Ascending aorta (tissue), 2 donors: ENCODE measurements around the gene ANKRD42. TPM values are rescaled to one million over a fixed set of nuclear protein-coding genes. Genes with fewer than 3 reads are reported as not detected.

Experiments
- DNase-seq, 2 donors: peaks; one replicate each; pipeline ENCODE4 v3.0.0-alpha.2; 2019; ENCODE audit warnings: low spot score in 2 of 2
- H3K27ac ChIP-seq, 2 donors: fragments of 200-600 bp; sonication (generic); one replicate each; pipeline ENCODE4 v1.5.1; 2016 to 2017; ENCODE audit warnings: mild to moderate bottlenecking in 1 of 2
- H3K27me3 ChIP-seq: fragments of 200-600 bp; sonication (generic); one replicate; pipeline ENCODE4 v1.5.1; 2017
- H3K36me3 ChIP-seq, 2 donors: fragments of 200-600 bp; sonication (generic); one replicate each; pipeline ENCODE4 v1.5.1; 2016
- H3K4me1 ChIP-seq, 2 donors: fragments of 200-600 bp; sonication (generic); one replicate each; pipeline ENCODE4 v1.5.1; 2016 to 2017; ENCODE audit warnings: mild to moderate bottlenecking in 1 of 2
- H3K4me3 ChIP-seq, 2 donors: fragments of 200-600 bp; sonication (generic); one replicate each; pipeline ENCODE4 v1.5.1; 2016 to 2017; ENCODE audit warnings: mild to moderate bottlenecking in 1 of 2
- H3K9me3 ChIP-seq, 2 donors: fragments of 200-600 bp; sonication (generic); one replicate each; pipeline ENCODE4 v1.5.1; 2016
- intact Hi-C: fragments of 100-400 bp; cut with DNase I; formaldehyde crosslinking; loops from one replicate; pipeline ENCODE4 v1.15.1; 2023
- total RNA-seq: library from RNA; depleted of rRNA; stranded (reverse); fragments of >200 nt; gene quantifications from one replicate; pipeline ENCODE4 v1.1.0, GENCODE V29; 2016
- TF ChIP-seq, protein P1 (sequence below), 3 experiments: fragments of 200-600 bp in 2 of 3; fragments of 450-650 bp in 1 of 3; sonication (generic) in 2 of 3; IDR thresholded peaks; one replicate each; pipeline ENCODE4 v1.5.1; 2016 to 2019; ENCODE audit warnings: antibody characterized with exemption in 3 of 3, mild to moderate bottlenecking in 1 of 3, moderate library complexity in 1 of 3

ANKRD42 gene
- total RNA-seq, 1 donor from 2014 or later, result 25.1 TPM

- Histone ChIP-seq H3K36me3 (peaks cover 26 to 59% of the 10 kb centered on the region in 2 donors), H3K27me3 (no peaks in the 10 kb centered on the region), H3K27ac (no peak overlapping the region), H3K4me1 (no peaks in the 10 kb centered on the region), H3K4me3 (no peak overlapping the region), H3K9me3 (no peaks in the 10 kb centered on the region)
- TF ChIP-seq, protein P1, sequence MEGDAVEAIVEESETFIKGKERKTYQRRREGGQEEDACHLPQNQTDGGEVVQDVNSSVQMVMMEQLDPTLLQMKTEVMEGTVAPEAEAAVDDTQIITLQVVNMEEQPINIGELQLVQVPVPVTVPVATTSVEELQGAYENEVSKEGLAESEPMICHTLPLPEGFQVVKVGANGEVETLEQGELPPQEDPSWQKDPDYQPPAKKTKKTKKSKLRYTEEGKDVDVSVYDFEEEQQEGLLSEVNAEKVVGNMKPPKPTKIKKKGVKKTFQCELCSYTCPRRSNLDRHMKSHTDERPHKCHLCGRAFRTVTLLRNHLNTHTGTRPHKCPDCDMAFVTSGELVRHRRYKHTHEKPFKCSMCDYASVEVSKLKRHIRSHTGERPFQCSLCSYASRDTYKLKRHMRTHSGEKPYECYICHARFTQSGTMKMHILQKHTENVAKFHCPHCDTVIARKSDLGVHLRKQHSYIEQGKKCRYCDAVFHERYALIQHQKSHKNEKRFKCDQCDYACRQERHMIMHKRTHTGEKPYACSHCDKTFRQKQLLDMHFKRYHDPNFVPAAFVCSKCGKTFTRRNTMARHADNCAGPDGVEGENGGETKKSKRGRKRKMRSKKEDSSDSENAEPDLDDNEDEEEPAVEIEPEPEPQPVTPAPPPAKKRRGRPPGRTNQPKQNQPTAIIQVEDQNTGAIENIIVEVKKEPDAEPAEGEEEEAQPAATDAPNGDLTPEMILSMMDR (IDR thresholded peaks at IDR 0.05), result no peak
- no peak for DNase-seq
- intact Hi-C loops, result no loop called here
These were observed 82.6 kb downstream of the ANKRD42 start for GRCh38 chr11:83275888-83276641.

DNA sequence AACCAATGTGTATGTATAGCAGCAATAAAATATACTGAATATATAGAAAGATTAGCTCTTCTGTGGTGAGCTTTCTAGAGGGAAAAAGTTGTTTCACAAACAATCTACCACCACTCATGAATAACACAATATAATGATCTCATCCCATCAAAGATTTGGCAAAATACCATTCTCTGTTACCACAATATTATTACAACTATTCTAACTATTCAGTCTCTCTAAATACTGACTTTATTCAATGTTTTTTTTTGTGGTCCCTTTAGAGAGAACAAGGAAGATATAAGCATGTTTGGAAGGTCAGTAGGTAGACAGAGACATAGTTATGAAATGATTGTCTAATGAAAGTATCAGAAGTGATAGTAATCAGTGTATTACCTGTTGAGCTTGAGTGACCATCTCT lies 84.8 kb downstream of the ANKRD42 start:
- Histone ChIP-seq H3K27me3 (no peaks in the 10 kb centered on the region), H3K36me3 (peaks cover 9 to 42% of the 10 kb centered on the region in 2 donors), H3K9me3 (no peaks in the 10 kb centered on the region), H3K4me1 (peaks cover 0 to 11% of the 10 kb centered on the region in 2 donors), H3K4me3 (no peak overlapping the region), H3K27ac (no peak overlapping the region)
- no peak for DNase-seq
- TF ChIP-seq, protein P1 (IDR thresholded peaks at IDR 0.05), result no peak
- intact Hi-C loops, result no loop called here

DNA sequence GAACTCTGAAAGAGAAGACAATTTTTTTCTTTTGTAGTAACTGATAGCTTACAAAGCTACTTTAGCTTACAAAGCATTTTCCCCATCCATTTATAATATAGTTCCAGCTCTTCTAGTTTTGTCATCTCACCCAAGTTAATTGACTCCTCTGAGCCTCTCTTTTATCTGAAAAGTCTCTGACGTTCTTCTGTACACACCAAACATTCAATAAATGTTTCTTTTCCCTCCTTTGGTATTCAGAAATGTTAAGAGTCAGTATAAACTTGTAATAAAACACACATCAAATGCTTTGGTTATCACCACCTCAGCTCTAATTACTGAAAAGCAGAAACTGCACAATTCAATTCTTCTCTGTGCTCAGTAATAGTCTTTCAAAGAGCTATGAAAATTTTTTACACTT lies 86.7 kb downstream of the ANKRD42 start:
- peaks cover 7 to 33% of the 10 kb centered on the region in 2 donors for H3K36me3 ChIP-seq
- H3K27me3 ChIP-seq, result no peaks in the 10 kb centered on the region
- no peak overlapping the region for H3K27ac ChIP-seq
- H3K4me3 ChIP-seq, result no peak overlapping the region
- DNase-seq, result no peak
- H3K4me1 ChIP-seq, result peaks cover 0 to 20% of the 10 kb centered on the region in 2 donors
- intact Hi-C loops, result no loop called here
- H3K9me3 ChIP-seq, result no peaks in the 10 kb centered on the region
- TF ChIP-seq, protein P1 (IDR thresholded peaks at IDR 0.05), result no peak

DNA sequence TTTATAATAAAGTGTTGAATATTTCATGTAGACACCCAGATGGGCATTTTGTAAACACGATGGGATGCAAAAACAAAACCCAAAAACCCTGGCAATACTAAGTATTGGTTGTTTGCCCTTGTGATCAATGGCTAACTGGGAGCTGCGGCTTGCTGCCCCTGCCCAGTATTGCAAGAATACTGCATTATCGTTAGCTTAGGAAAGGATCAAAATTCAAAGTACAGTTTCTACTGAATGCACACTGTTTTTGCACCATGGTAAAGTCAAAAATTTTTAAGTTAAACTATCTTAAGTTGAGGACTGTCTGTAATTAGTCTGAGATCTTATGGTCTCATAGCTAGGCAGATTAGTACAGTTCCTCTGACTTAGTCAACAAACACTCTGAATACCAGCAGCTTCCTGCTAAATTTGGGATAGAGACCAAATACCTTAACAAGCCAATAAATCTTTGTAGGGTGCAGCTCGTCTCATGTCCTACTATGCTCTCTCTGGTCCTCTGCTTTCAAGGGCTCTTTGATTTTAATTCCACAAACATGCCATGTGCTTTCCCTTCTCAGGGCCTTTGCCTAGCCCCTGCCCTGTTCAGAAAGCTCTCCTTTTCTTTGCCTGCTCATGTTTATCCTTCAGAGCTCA lies 88.7 kb downstream of the ANKRD42 start:
- intact Hi-C loops, result no loop called here
- H3K9me3 ChIP-seq, result no peaks in the 10 kb centered on the region
- no peaks in the 10 kb centered on the region for H3K27me3 ChIP-seq
- TF ChIP-seq, protein P1 (IDR thresholded peaks at IDR 0.05), result no peak
- peaks cover 7 to 17% of the 10 kb centered on the region in 2 donors for H3K36me3 ChIP-seq
- H3K4me3 ChIP-seq, result no peak overlapping the region
- H3K27ac ChIP-seq, result no peak overlapping the region
- peaks cover 0 to 20% of the 10 kb centered on the region in 2 donors for H3K4me1 ChIP-seq
- no peak for DNase-seq

- Histone ChIP-seq H3K4me1 (peaks cover 0 to 20% of the 10 kb centered on the region in 2 donors), H3K36me3 (no peaks in the 10 kb centered on the region), H3K27ac (peak overlapping the region; percentile 94 to 98), H3K4me3 (peak overlapping the region; percentile 86 to 87), H3K27me3 (no peaks in the 10 kb centered on the region), H3K9me3 (no peaks in the 10 kb centered on the region)
- DNase-seq, result no peak
- TF ChIP-seq, protein P1 (IDR thresholded peaks at IDR 0.05), result no peak
- intact Hi-C loops, result loop anchor here (5.0 kb wide), 2 partner anchors 212 to 552 kb away; partner anchors contain the start of genes FAM181B and RAB30
These were observed 91.1 kb downstream of the ANKRD42 start for GRCh38 chr11:83284501-83285150.
